RPMI8226 (cell line): ENCODE measurements around the gene HS1BP3.

Experiments
- DNase-seq: peaks from one replicate; pipeline ENCODE4 v3.0.0-alpha.2; 2015

HS1BP3 gene

GRCh38 chr2:20567926-20568179 is 83.0 kb downstream of the HS1BP3 start:
- no peak for DNase-seq
